WTC11 (cell line): ENCODE results near the gene PSMB9. TPM values are rescaled to one million over a fixed set of nuclear protein-coding genes. Genes with fewer than 3 reads are reported as not detected.
A peak's percentile ranks its signal among the peaks of the same experiment; 100 is the strongest.

Source experiments
- ATAC-seq: fragments of 200-7000 bp; cut with Tn5 transposase; 2 replicates; pipeline ENCODE4 v1.10.0; 2021; ENCODE audit warnings: mild to moderate bottlenecking, moderate library complexity
- CTCF ChIA-PET: fragments of 300-600 bp; sonication (Branson Sonifier 250); formaldehyde crosslinking; loops from one replicate; lab custom pipeline; 2021; ENCODE audit warnings: antibody characterized with exemption; lab: Charles Lee
- POLR2A ChIA-PET: fragments of 350-600 bp; sonication (Branson Sonifier 250); formaldehyde crosslinking; loops from one replicate; lab custom pipeline; 2021; ENCODE audit warnings: antibody characterized with exemption; lab: Charles Lee
- DNase-seq: peaks from one replicate; pipeline ENCODE4 v3.0.0; 2021; ENCODE audit warnings: low spot score
- H3K27ac Mint-ChIP-seq: 2 replicates; pipeline ENCODE4 v1.8.0; 2021; ENCODE audit warnings: mixed read lengths
- H3K27me3 Mint-ChIP-seq: 2 replicates; pipeline ENCODE4 v1.8.0; 2021; ENCODE audit warnings: low read depth, mild to moderate bottlenecking, moderate library complexity, mixed read lengths
- H3K36me3 Mint-ChIP-seq: 2 replicates; pipeline ENCODE4 v1.8.0; 2021; ENCODE audit warnings: mixed read lengths
- H3K4me1 Mint-ChIP-seq: 2 replicates; pipeline ENCODE4 v1.8.0; 2022; ENCODE audit warnings: mixed read lengths
- H3K4me3 Mint-ChIP-seq: 2 replicates; pipeline ENCODE4 v1.8.0; 2021; ENCODE audit warnings: mild to moderate bottlenecking, moderate library complexity, mixed read lengths
- H3K9me3 Mint-ChIP-seq: 2 replicates; pipeline ENCODE4 v1.8.0; 2021; ENCODE audit warnings: mixed read lengths
- CDX4 ChIP-seq: fragments of 250-450 bp; sonication (Bioruptor Pico); IDR thresholded peaks from 2 replicates; pipeline ENCODE4 v1.9.0; 2021; ENCODE audit warnings: moderate library complexity, mild to moderate bottlenecking, inconsistent platforms, borderline replicate concordance
- CTCF ChIP-seq: fragments of 200-600 bp; IDR thresholded peaks from 2 replicates; pipeline ENCODE4 v1.8.0; 2022; ENCODE audit warnings: antibody characterized with exemption
- E2F4 ChIP-seq: sonication (generic); formaldehyde crosslinking; IDR thresholded peaks from 2 replicates; pipeline ENCODE4 v1.8.1; 2022; ENCODE audit warnings: low read depth, mild to moderate bottlenecking, moderate library complexity, missing genetic modification reagents, borderline replicate concordance
- EMX1 ChIP-seq: fragments of 250-450 bp; sonication (Bioruptor Pico); IDR thresholded peaks from 2 replicates; pipeline ENCODE4 v1.8.0; 2021; ENCODE audit warnings: mild to moderate bottlenecking
- ESRRA ChIP-seq: sonication (generic); formaldehyde crosslinking; IDR thresholded peaks from 2 replicates; pipeline ENCODE4 v1.8.1; 2022; ENCODE audit warnings: mild to moderate bottlenecking, missing genetic modification reagents, borderline replicate concordance
- FOXK1 ChIP-seq: sonication (generic); formaldehyde crosslinking; IDR thresholded peaks from 2 replicates; pipeline ENCODE4 v1.8.0; 2022; ENCODE audit warnings: mild to moderate bottlenecking, moderate library complexity, missing genetic modification reagents
- KAT7 ChIP-seq: sonication (generic); formaldehyde crosslinking; IDR thresholded peaks from 2 replicates; pipeline ENCODE4 v1.8.1; 2023; ENCODE audit warnings: missing genetic modification reagents, mild to moderate bottlenecking, borderline replicate concordance
- NFYB ChIP-seq: sonication (generic); formaldehyde crosslinking; conservative IDR thresholded peaks from 2 replicates; pipeline ENCODE4 v1.8.0; 2022; ENCODE audit warnings: low read depth, missing genetic modification reagents
- STAT6 ChIP-seq: sonication (generic); formaldehyde crosslinking; conservative IDR thresholded peaks from 2 replicates; pipeline ENCODE4 v1.8.1; 2023; ENCODE audit warnings: mild to moderate bottlenecking, low read depth, missing genetic modification reagents, moderate library complexity
- ZNF219 ChIP-seq: sonication (generic); formaldehyde crosslinking; IDR thresholded peaks from 2 replicates; pipeline ENCODE4 v1.8.0; 2023; ENCODE audit warnings: missing genetic modification reagents, mild to moderate bottlenecking, borderline replicate concordance
- ZNF281 ChIP-seq: sonication (generic); formaldehyde crosslinking; IDR thresholded peaks from 2 replicates; pipeline ENCODE4 v1.8.0; 2023; ENCODE audit warnings: mild to moderate bottlenecking, missing genetic modification reagents
- ZNF317 ChIP-seq: sonication (generic); formaldehyde crosslinking; IDR thresholded peaks from 2 replicates; pipeline ENCODE4 v1.8.1; 2023; ENCODE audit warnings: low read depth, mild to moderate bottlenecking, moderate library complexity, missing genetic modification reagents, borderline replicate concordance
- total RNA-seq: library from RNA; stranded (reverse); gene quantifications from 3 replicates; pipeline ENCODE4 v1.2.3, GENCODE V29; 2021

PSMB9 gene
- total RNA-seq, 1 experiment from 2014 or later = 1.8 TPM

- H3K4me3 Mint-ChIP-seq = peak overlapping the region; percentile 95
- peaks cover 17% of the 10 kb centered on the region for H3K4me1 Mint-ChIP-seq
- no peak overlapping the region for H3K27ac Mint-ChIP-seq
- TF ChIP-seq FOXK1 (CRISPR knock-in tag) = no peak
- no peak for TF ChIP-seq ZNF219 (CRISPR knock-in tag)
- TF ChIP-seq E2F4 (CRISPR knock-in tag) = no peak
- TF ChIP-seq CDX4 = no peak
- TF ChIP-seq EMX1 (CRISPR knock-in tag) = no peak
- TF ChIP-seq NFYB (CRISPR knock-in tag) = no peak
- no peak for TF ChIP-seq CTCF
- no peak for TF ChIP-seq ZNF317 (CRISPR knock-in tag)
- TF ChIP-seq ZNF281 (CRISPR knock-in tag) = no peak
- no peak for TF ChIP-seq STAT6 (CRISPR knock-in tag)
- no peak for TF ChIP-seq ESRRA (CRISPR knock-in tag)
- no peak for ATAC-seq
- H3K9me3 Mint-ChIP-seq = no peaks in the 10 kb centered on the region
- no peak for DNase-seq
- ChIA-PET CTCF (interaction anchor here (0.9 to 1.6 kb wide), 2 partner anchors 11 to 25 kb away, joined by 3 to 4 read pairs; partner anchors contain the start of genes PSMB9 and TAP1), POLR2A (interaction anchor here (1.3 kb wide), 1 partner anchor 26 kb away, joined by 3 read pairs; no protein-coding TSS in a partner anchor)
- peaks cover 19% of the 10 kb centered on the region for H3K36me3 Mint-ChIP-seq
- H3K27me3 Mint-ChIP-seq = peaks cover 84% of the 10 kb centered on the region
Measured at GRCh38 chr6:32842690-32843089, 11.3 kb upstream of the PSMB9 start.

GRCh38 chr6:32843331-32843978, 10.5 kb upstream of the PSMB9 start:
- peak; percentile 5 for ATAC-seq
- CTCF ChIA-PET = interaction anchor here (1.1 to 2.8 kb wide), 2 partner anchors 11 to 109 kb away, joined by 4 to 53 read pairs; partner anchors contain the start of genes HLA-DMA, PSMB9 and TAP1
- H3K4me1 Mint-ChIP-seq = peaks cover 17% of the 10 kb centered on the region
- H3K27ac Mint-ChIP-seq = 0 out of 2 replicates have a peak overlapping the region, but pooled peaks have one; percentile 54
- POLR2A ChIA-PET = interaction anchor here (0.7 to 2.6 kb wide), 4 partner anchors 11 to 128 kb away, joined by 3 to 28 read pairs (median 10); partner anchors contain the start of genes PSMB9 and TAP1
- H3K9me3 Mint-ChIP-seq = no peaks in the 10 kb centered on the region
- peak overlapping the region; percentile 95 for H3K4me3 Mint-ChIP-seq
- peaks cover 19% of the 10 kb centered on the region for H3K36me3 Mint-ChIP-seq
- peaks cover 90% of the 10 kb centered on the region for H3K27me3 Mint-ChIP-seq
- no peak for TF ChIP-seq KAT7
- TF ChIP-seq, all 79 proteins: peak for 0
- DNase-seq = peak; percentile 54
